NCI-H748 (cell line): ENCODE results near the gene TRIM69.

Source experiments
- DNase-seq: peaks from one replicate; lab custom pipeline; 2025; ENCODE audit not compliant: unreplicated experiment; lab: John Stamatoyannopoulos, UW

TRIM69 gene

DNA sequence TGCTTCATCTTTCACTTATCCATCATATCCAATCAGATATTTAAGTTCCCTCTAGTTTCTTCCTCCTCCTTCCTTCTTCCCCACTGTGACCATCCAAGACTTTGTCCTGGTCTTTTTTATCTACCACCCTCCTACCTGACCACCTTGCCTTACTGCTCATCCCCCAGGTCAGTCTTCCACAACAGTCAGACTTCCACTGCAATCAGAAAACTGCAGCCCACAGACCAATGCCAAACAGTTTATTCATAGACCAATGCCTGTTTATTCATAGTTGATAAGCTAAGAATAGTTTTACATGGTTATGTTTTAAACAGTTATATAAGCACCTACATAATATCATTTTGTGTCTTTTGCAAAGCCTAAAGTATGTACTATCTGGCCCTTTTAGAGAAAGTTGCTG is 65.5 kb downstream of the TRIM69 start:
- DNase-seq = no peak

DNA sequence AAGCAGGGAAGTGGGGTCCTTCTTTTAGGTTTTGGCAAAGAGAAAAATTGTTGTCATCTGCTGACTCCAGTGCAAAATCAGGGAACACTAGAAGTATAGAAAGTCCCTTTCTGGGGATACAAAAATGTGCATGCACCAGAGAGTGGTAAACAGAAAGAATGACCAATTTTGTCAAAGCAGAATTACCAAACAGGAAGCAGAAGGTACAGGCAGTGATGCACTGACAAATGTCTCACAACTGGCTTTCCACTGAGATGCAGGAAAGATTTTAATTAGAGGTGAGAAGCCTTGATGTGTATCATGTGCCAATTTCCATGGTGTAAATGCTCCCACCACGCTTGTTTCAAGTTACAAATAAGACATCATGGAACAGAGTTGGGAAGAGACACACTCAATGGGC is 66.0 kb downstream of the TRIM69 start:
- no peak for DNase-seq

DNA sequence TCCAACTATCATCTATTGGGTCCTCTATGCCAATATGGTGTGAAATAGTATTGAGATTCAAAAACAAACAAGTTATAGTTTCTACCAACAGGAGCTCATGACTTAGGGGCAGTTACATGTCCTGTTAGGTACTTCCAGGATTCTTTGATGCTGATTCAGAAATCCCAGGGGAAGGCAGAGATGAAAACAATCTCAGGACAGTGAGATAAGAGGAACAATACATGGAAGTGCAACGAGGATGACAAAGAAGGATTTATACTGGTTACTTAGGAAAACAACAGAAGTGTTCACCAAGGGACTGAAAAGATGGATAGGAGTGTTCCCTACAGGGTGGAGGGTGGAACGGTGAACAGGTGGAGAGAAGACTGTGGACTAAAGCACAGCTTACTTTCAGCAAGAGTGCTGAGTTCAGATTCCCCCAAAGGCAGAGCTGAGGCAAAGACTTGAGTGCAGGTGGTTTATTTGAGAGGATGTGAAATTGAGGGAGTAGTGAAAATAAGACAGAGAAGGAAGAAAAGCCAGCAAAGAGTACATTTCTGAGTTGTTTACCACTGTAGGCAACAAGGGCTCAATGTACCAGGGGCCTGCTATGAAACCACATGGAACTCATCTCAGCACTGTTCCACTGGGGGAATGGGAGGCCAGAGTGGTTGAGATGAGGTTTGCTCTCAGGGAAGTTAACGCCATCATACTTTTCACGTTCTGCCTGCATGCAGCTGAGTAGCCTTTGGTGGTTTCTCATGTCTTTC is 68.1 kb downstream of the TRIM69 start:
- DNase-seq = no peak

DNA sequence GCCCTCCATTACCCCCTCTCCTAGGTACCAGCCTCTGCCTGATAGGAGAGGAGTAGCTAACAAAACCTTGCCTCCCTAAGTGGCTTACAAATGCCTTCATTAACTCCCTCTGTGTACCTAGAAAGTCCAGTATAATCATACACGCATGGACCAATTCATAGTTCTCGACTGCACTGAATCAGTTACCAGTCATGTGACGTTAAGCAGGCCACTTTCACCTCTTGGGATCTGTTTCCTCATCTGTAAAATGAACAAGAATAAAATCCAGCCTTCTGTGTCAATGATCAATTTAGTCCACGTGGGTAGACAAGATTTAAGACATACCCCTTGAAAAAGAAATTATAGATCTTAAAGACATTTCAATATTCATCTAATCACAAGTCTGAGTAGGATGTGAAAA is 72.2 kb downstream of the TRIM69 start:
- DNase-seq = no peak

DNA sequence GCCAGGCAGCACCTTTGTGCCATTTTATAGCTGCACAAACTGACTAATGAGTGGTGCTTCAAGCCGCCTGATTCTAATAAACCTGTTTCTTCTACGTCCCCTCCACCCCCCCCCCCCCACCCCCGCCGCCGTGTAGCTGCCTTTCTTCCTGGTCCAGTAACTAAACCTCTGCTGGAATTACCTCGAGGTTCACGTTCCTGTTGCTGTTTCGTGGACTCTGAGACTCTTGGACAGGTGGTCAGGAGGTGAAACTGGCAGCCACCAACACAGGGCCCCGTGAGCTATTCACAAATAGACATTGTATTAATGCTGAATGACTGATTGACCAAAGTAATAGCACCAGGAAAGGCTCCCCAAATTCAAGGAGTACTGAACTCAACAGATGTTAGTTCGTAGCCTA is 73.9 kb downstream of the TRIM69 start:
- no peak for DNase-seq

DNA sequence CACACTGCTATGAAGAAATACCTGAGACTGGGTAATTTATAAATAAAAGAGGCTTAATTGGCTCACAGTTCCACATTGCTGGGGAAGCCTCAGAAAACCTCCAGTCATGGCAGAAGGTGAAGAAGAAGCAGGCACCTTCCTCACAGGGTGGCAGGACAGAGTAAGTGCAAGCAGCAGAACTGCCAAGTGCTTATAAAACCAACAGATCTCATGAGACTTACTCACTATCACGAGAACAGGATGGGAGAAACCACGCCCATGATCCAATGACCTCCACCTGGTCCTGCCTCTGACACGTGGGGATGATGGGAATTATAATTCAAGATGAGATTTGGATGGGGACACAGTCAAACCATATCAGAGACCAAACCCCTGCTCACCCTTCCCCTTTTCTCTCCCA is 75.0 kb downstream of the TRIM69 start:
- DNase-seq = peak; percentile 87

DNA sequence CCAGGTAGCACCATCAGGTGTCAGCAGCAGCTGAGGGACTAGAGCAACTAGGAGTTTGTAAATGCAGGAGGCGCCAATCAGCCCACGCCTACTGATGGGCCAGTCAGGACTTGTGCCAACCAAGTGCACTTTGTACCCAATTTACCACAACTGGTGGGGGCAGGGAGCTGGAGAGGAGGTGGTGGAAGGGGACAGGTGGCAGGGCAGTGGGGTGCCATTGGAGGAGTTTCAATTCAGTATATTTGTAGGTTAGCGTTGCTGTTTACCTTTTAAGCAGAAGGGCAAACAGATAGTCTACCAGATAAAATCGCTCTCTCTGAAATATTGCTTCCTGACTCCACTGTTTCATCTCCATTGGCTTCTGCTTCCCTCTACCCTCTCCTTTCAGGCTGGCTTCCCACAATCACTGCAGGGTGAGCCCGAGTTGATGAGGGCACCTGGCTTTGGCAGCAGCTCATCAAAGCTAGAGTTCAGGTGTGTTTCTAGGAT is 75.7 kb downstream of the TRIM69 start:
- peak; percentile 98 for DNase-seq

DNA sequence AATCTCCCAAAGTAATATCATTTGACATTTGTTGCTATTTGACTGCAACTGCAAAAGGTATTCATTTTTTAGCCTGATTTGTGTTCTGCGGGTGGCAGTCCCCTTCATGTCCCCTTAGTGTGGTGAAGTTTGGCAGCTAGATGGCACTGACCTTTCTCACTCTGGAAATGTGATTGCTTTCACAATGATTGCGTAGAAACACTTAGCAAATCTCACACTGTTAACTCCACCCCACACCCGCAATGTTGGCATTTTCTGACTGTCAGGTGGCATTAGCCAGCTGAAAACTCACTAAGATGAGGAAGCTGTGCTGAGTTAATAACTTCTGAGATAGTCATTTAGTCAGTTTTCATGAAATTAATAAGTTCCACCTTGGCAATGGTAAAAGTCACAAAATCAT is 76.9 kb downstream of the TRIM69 start:
- peak; percentile 56 for DNase-seq
